Tibial nerve (tissue), 3 donors: ENCODE results near the gene RHOBTB3.

Experiments
- POLR2A ChIP-seq, 2 donors: fragments of 450-650 bp; IDR thresholded peaks; one replicate each; pipeline ENCODE4 v1.6.1; 2017; ENCODE audit warnings: antibody characterized with exemption in 2 of 2, mild to moderate bottlenecking in 2 of 2, moderate library complexity in 2 of 2
- TF ChIP-seq, protein P1 (sequence below), 5 experiments: fragments of 200-600 bp in 3 of 5; fragments of 450-650 bp in 2 of 5; sonication (generic) in 3 of 5; IDR thresholded peaks; one replicate each; pipeline ENCODE4 v1.5.1; 2016 to 2019; ENCODE audit warnings: antibody characterized with exemption in 5 of 5, mild to moderate bottlenecking in 3 of 5, moderate library complexity in 2 of 5

GRCh38 chr5:95718203-95718602, 12.9 kb upstream of the RHOBTB3 start:
- no peak for TF ChIP-seq POLR2A (IDR thresholded peaks at IDR 0.05)
- TF ChIP-seq, protein P1, sequence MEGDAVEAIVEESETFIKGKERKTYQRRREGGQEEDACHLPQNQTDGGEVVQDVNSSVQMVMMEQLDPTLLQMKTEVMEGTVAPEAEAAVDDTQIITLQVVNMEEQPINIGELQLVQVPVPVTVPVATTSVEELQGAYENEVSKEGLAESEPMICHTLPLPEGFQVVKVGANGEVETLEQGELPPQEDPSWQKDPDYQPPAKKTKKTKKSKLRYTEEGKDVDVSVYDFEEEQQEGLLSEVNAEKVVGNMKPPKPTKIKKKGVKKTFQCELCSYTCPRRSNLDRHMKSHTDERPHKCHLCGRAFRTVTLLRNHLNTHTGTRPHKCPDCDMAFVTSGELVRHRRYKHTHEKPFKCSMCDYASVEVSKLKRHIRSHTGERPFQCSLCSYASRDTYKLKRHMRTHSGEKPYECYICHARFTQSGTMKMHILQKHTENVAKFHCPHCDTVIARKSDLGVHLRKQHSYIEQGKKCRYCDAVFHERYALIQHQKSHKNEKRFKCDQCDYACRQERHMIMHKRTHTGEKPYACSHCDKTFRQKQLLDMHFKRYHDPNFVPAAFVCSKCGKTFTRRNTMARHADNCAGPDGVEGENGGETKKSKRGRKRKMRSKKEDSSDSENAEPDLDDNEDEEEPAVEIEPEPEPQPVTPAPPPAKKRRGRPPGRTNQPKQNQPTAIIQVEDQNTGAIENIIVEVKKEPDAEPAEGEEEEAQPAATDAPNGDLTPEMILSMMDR (IDR thresholded peaks at IDR 0.05): no peak
